A549 (cell line): Measurements from ENCODE around the gene CPNE7. TPM values are rescaled to one million over a fixed set of nuclear protein-coding genes. Genes with fewer than 3 reads are reported as not detected.

Experiments
- ATAC-seq, 2 experiments: fragments of 200-7000 bp in 1 of 2; fragments of >200 bp in 1 of 2; cut with Nextera tagmentation in 1 of 2; cut with Tn5 transposase in 1 of 2; 3 replicates each; pipeline versions ENCODE4 v1.8.0 to v1.9.1; 2018 to 2020; ENCODE audit warnings: mild to moderate bottlenecking in 1 of 2, moderate library complexity in 1 of 2
- CTCF ChIA-PET: fragments of 300-600 bp; sonication (Branson Sonifier 250); formaldehyde crosslinking; extraction: SDS; loops from one replicate; lab custom pipeline; 2021; ENCODE audit warnings: antibody characterized with exemption, inconsistent platforms; lab: Yijun Ruan, JAX
- POLR2A ChIA-PET: fragments of 350-600 bp; formaldehyde crosslinking; extraction: SDS; loops from one replicate; lab custom pipeline; 2021; ENCODE audit warnings: antibody characterized with exemption, inconsistent platforms; lab: Yijun Ruan, JAX
- DNase-seq, 2 experiments: peaks; one replicate each; pipeline versions ENCODE4 v3.0.0 to v3.0.0-alpha.2; 2011 to 2016; ENCODE audit warnings: low read depth in 1 of 2, low spot score in 1 of 2
- FAIRE-seq: peaks from 2 replicates; lab custom pipeline; 2011; peaks lifted over from hg19 to GRCh38; lab: Jason Lieb, UNC
- H3K27ac ChIP-seq, 2 experiments: fragments of >200 bp; sonication (Bioruptor Twin); formaldehyde crosslinking; 3 replicates each; pipeline ENCODE4 v1.5.1; 2016 to 2017
- H3K4me1 ChIP-seq: fragments of >200 bp; sonication (Bioruptor Twin); formaldehyde crosslinking; 3 replicates; pipeline ENCODE4 v1.6.1; 2016
- H3K4me2 ChIP-seq: fragments of >200 bp; sonication (Bioruptor Twin); formaldehyde crosslinking; 3 replicates; pipeline ENCODE4 v1.6.1; 2016
- H3K4me3 ChIP-seq: fragments of >200 bp; sonication (Bioruptor Twin); formaldehyde crosslinking; 3 replicates; pipeline ENCODE4 v1.5.1; 2016
- H3K9me3 ChIP-seq: fragments of >200 bp; sonication (Bioruptor Twin); formaldehyde crosslinking; 3 replicates; pipeline ENCODE4 v1.6.1; 2016
- CBX2 ChIP-seq: fragments of 200-600 bp; sonication (generic); IDR thresholded peaks from 2 replicates; pipeline ENCODE4 v1.6.1; 2016; ENCODE audit warnings: low read depth, mild to moderate bottlenecking, borderline replicate concordance
- CHD4 ChIP-seq: fragments of 200-600 bp; sonication (generic); IDR thresholded peaks from 2 replicates; pipeline ENCODE4 v1.6.1; 2016; ENCODE audit warnings: antibody characterized with exemption, mild to moderate bottlenecking, borderline replicate concordance
- EHMT2 ChIP-seq: fragments of 200-600 bp; sonication (generic); IDR thresholded peaks from 2 replicates; pipeline ENCODE4 v1.6.1; 2016; ENCODE audit warnings: antibody characterized with exemption, low read depth, mild to moderate bottlenecking, moderate library complexity
- FOSB ChIP-seq: fragments of 250-450 bp; sonication (Bioruptor Pico); IDR thresholded peaks from 2 replicates; pipeline ENCODE4 v1.5.0; 2020; ENCODE audit warnings: mild to moderate bottlenecking, moderate library complexity
- GATA3 ChIP-seq: IDR thresholded peaks from 2 replicates; pipeline ENCODE4 v1.6.1; 2012; ENCODE audit warnings: borderline replicate concordance
- HEYL ChIP-seq: fragments of 250-450 bp; sonication (Bioruptor Pico); IDR thresholded peaks from 2 replicates; pipeline ENCODE4 v1.8.0; 2021; ENCODE audit warnings: mild to moderate bottlenecking, moderate library complexity
- HOXB13 ChIP-seq: fragments of 250-450 bp; sonication (Bioruptor Pico); IDR thresholded peaks from 2 replicates; pipeline ENCODE4 v1.5.0; 2020; ENCODE audit warnings: low read depth, mild to moderate bottlenecking, moderate library complexity
- JUNB ChIP-seq: fragments of >200 bp; sonication (Bioruptor Twin); formaldehyde crosslinking; IDR thresholded peaks from 2 replicates; pipeline ENCODE4 v1.6.1; 2016
- MAZ ChIP-seq: fragments of 150-350 bp; IDR thresholded peaks from 2 replicates; pipeline ENCODE4 v1.6.1; 2014; ENCODE audit warnings: antibody characterized with exemption, low read depth, low read length, borderline replicate concordance
- PHF8 ChIP-seq: fragments of 200-600 bp; sonication (generic); IDR thresholded peaks from 2 replicates; pipeline ENCODE4 v1.6.1; 2016; ENCODE audit warnings: low read depth, mild to moderate bottlenecking, antibody characterized with exemption, moderate library complexity, borderline replicate concordance
- POLR2A ChIP-seq: IDR thresholded peaks from 2 replicates; pipeline ENCODE4 v1.6.1; 2012; ENCODE audit warnings: mild to moderate bottlenecking, low read length
- ZNF302 ChIP-seq: fragments of 250-450 bp; sonication (Bioruptor Pico); IDR thresholded peaks from 2 replicates; pipeline ENCODE4 v1.9.0; 2021; ENCODE audit warnings: inconsistent platforms, mild to moderate bottlenecking, moderate library complexity
- ZSCAN20 ChIP-seq: fragments of 250-450 bp; sonication (Bioruptor Pico); IDR thresholded peaks from 2 replicates; pipeline ENCODE4 v1.8.0; 2022; ENCODE audit warnings: mild to moderate bottlenecking, moderate library complexity
- WGBS: methylation state at CpG from one replicate; pipeline ENCODE4 v1.1.6; 2017; ENCODE audit errors: missing lambda C conversion rate; 5-methylcytosine and 5-hydroxymethylcytosine counted together
- polyA plus RNA-seq, 4 experiments: library from polyadenylated mRNA; depleted of rRNA in 3 of 4; stranded (reverse); fragments of >200 nt; fragmentation: RNase III in 1 of 4; extraction: RNeasy Plus Mini Kit Qiagen cat#74134 plus additional on column Dnase treatment in 1 of 4; gene quantifications; 2 replicates in 3 of 4; 3 replicates in 1 of 4; pipeline ENCODE4 v1.2.3, GENCODE V29; 2011 to 2017
- TF ChIP-seq, protein P1 (sequence below): fragments of 450-650 bp; IDR thresholded peaks from 2 replicates; pipeline ENCODE4 v1.6.1; 2014; ENCODE audit warnings: antibody characterized with exemption
- TF ChIP-seq, protein P2 (sequence below): fragments of 150-350 bp; IDR thresholded peaks from 2 replicates; pipeline ENCODE4 v1.6.1; 2014; ENCODE audit warnings: low read depth, mild to moderate bottlenecking, low read length
- TF ChIP-seq, protein P3 (sequence below): fragments of 250-450 bp; sonication (Bioruptor Pico); IDR thresholded peaks from 2 replicates; pipeline ENCODE4 v1.5.0; 2021; ENCODE audit warnings: mild to moderate bottlenecking, moderate library complexity, borderline replicate concordance
- TF ChIP-seq, protein P4 (sequence below): fragments of >200 bp; sonication (Bioruptor Twin); formaldehyde crosslinking; IDR thresholded peaks from 3 replicates; pipeline ENCODE4 v1.5.1; 2016
- TF ChIP-seq, protein P5 (sequence below): fragments of 250-450 bp; sonication (Bioruptor Pico); IDR thresholded peaks from 2 replicates; pipeline ENCODE4 v1.5.0; 2020; ENCODE audit warnings: low read depth, mild to moderate bottlenecking, moderate library complexity

CPNE7 gene
- polyA plus RNA-seq, 2 of the 4 experiments (the other 2 are of a cell fraction) = 22.8 to 45.2 TPM

DNA sequence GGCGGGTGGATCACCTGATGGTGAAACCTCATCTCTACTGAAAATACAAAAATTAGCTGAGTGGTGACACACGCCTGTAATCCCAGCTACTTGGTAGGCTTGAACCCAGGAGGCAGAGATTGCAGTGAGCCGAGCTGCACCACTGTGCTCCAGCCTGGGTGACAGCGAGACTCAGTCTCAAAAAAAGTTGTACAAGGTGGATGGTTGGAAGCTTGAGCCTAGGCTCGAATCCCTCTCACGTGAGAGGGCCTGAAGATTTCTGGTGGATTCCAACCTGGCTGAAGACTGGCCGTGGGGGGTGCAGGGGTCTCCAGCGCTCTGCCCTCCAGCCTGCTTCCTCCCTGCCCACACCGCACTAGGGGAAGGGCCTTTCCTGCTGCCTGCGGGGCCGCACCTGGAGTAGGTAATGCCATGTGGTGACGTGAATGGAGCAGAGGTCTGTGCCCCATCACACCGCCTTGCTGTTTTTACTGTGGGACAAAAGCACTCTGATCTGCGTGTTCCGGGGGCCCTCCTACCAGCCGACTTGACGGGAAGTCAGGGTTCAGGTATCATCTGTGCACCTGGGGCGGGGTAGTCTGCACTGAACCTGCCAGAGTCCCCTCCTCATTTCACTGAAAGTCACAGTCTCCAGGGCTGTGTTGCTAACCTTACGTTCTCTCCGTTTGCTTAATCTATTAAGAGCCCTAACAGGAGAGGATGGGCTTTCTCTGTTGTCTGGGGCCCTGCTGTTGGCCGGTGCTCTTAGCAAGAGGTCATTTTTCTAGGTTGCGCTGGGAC, 10.9 kb upstream of the CPNE7 start (continued):
- TF ChIP-seq CHD4 (no peak), ZSCAN20 (CRISPR knock-in tag) (no peak), FOSB (peak; percentile 27), PHF8 (no peak), EHMT2 (no peak), HEYL (CRISPR knock-in tag) (no peak), MAZ (no peak), JUNB (no peak), ZNF302 (CRISPR knock-in tag) (no peak), CBX2 (no peak)
- TF ChIP-seq, protein P1, sequence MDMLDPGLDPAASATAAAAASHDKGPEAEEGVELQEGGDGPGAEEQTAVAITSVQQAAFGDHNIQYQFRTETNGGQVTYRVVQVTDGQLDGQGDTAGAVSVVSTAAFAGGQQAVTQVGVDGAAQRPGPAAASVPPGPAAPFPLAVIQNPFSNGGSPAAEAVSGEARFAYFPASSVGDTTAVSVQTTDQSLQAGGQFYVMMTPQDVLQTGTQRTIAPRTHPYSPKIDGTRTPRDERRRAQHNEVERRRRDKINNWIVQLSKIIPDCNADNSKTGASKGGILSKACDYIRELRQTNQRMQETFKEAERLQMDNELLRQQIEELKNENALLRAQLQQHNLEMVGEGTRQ = no peak
- TF ChIP-seq, protein P2, sequence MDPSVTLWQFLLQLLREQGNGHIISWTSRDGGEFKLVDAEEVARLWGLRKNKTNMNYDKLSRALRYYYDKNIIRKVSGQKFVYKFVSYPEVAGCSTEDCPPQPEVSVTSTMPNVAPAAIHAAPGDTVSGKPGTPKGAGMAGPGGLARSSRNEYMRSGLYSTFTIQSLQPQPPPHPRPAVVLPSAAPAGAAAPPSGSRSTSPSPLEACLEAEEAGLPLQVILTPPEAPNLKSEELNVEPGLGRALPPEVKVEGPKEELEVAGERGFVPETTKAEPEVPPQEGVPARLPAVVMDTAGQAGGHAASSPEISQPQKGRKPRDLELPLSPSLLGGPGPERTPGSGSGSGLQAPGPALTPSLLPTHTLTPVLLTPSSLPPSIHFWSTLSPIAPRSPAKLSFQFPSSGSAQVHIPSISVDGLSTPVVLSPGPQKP = no peak
- TF ChIP-seq, protein P3, sequence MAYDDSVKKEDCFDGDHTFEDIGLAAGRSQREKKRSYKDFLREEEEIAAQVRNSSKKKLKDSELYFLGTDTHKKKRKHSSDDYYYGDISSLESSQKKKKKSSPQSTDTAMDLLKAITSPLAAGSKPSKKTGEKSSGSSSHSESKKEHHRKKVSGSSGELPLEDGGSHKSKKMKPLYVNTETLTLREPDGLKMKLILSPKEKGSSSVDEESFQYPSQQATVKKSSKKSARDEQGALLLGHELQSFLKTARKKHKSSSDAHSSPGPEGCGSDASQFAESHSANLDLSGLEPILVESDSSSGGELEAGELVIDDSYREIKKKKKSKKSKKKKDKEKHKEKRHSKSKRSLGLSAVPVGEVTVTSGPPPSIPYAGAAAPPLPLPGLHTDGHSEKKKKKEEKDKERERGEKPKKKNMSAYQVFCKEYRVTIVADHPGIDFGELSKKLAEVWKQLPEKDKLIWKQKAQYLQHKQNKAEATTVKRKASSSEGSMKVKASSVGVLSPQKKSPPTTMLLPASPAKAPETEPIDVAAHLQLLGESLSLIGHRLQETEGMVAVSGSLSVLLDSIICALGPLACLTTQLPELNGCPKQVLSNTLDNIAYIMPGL (CRISPR knock-in tag) = no peak
- TF ChIP-seq, protein P4, sequence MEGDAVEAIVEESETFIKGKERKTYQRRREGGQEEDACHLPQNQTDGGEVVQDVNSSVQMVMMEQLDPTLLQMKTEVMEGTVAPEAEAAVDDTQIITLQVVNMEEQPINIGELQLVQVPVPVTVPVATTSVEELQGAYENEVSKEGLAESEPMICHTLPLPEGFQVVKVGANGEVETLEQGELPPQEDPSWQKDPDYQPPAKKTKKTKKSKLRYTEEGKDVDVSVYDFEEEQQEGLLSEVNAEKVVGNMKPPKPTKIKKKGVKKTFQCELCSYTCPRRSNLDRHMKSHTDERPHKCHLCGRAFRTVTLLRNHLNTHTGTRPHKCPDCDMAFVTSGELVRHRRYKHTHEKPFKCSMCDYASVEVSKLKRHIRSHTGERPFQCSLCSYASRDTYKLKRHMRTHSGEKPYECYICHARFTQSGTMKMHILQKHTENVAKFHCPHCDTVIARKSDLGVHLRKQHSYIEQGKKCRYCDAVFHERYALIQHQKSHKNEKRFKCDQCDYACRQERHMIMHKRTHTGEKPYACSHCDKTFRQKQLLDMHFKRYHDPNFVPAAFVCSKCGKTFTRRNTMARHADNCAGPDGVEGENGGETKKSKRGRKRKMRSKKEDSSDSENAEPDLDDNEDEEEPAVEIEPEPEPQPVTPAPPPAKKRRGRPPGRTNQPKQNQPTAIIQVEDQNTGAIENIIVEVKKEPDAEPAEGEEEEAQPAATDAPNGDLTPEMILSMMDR = no peak

DNA sequence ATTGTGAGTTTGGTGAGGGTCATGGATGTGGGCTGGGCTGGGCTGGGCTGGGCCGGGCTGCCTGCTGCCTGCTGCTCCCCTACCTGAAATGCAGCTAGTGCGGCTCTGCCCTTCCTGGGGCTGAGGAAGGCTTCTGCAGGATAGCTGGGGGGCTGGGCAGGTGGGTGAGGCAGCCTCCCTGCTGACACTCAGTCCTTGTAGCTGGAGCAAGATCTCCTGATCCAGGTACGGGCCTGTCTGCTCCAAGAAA, 10.4 kb upstream of the CPNE7 start:
- FAIRE-seq = no peak
- 26% methylated on average over 3 of the region's 3 CpGs for WGBS
- Histone ChIP-seq H3K4me2 (peak overlapping the region; percentile 99), H3K9me3 (no peaks in the 10 kb centered on the region), H3K4me1 (peaks cover 39% of the 10 kb centered on the region), H3K4me3 (peak overlapping the region; percentile 99; the same call in 1 of the 3 replicates), H3K27ac (peak overlapping the region; percentile 37 to 96; a peak in 4 of 6 replicates)
- ChIA-PET POLR2A (interaction anchor here (0.5 to 1.4 kb wide), 3 partner anchors 16 to 55 kb away, joined by 3 read pairs; no protein-coding TSS in a partner anchor), CTCF (interaction anchor here (0.9 to 4.9 kb wide), 13 partner anchors 8 to 135 kb away, joined by 3 to 25 read pairs (median 5); partner anchors contain the start of gene CPNE7)
- peak; percentile 15 to 17 for ATAC-seq
- peak in 1 of 2 experiments; percentile 64 for DNase-seq
- peak; percentile 22; the same call in 1 of the 2 replicates for TF ChIP-seq GATA3
- no peak for TF ChIP-seq FOSB
- TF ChIP-seq ZSCAN20 (CRISPR knock-in tag) = no peak
- TF ChIP-seq POLR2A = no peak; the same call in 1 of the 2 replicates
- no peak for TF ChIP-seq HOXB13
- TF ChIP-seq, protein P5, sequence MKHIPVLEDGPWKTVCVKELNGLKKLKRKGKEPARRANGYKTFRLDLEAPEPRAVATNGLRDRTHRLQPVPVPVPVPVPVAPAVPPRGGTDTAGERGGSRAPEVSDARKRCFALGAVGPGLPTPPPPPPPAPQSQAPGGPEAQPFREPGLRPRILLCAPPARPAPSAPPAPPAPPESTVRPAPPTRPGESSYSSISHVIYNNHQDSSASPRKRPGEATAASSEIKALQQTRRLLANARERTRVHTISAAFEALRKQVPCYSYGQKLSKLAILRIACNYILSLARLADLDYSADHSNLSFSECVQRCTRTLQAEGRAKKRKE = no peak
